Osteocyte (in vitro differentiated cells): ENCODE results near the gene HOXD4. TPM values are rescaled to one million over a fixed set of nuclear protein-coding genes. Genes with fewer than 3 reads are reported as not detected.

ENCODE experiments used
- DNase-seq: peaks from one replicate; pipeline ENCODE4 v3.0.0; 2021; ENCODE audit warnings: mixed read lengths; ENCODE audit not compliant: unreplicated experiment; ENCODE audit errors: extremely low spot score
- H3K27ac Mint-ChIP-seq: one replicate; pipeline ENCODE4 v1.8.0; 2021; ENCODE audit warnings: mild to moderate bottlenecking, mixed read lengths; ENCODE audit not compliant: unreplicated experiment
- H3K27me3 Mint-ChIP-seq: one replicate; pipeline ENCODE4 v1.8.0; 2021; ENCODE audit warnings: mixed read lengths; ENCODE audit not compliant: unreplicated experiment
- H3K36me3 Mint-ChIP-seq: one replicate; pipeline ENCODE4 v1.8.0; 2021; ENCODE audit warnings: mixed read lengths; ENCODE audit not compliant: unreplicated experiment
- H3K4me1 Mint-ChIP-seq: one replicate; pipeline ENCODE4 v1.8.0; 2021; ENCODE audit warnings: mixed read lengths; ENCODE audit not compliant: unreplicated experiment
- H3K4me3 Mint-ChIP-seq: one replicate; pipeline ENCODE4 v1.8.0; 2021; ENCODE audit warnings: mild to moderate bottlenecking, moderate library complexity, mixed read lengths; ENCODE audit not compliant: unreplicated experiment
- H3K9me3 Mint-ChIP-seq: one replicate; pipeline ENCODE4 v1.8.0; 2021; ENCODE audit warnings: mixed read lengths; ENCODE audit not compliant: unreplicated experiment
- CTCF ChIP-seq: fragments of 200-600 bp; sonication (generic); IDR thresholded peaks from 2 replicates; pipeline ENCODE4 v1.5.0; 2021; ENCODE audit warnings: antibody characterized with exemption, mild to moderate bottlenecking, moderate library complexity
- total RNA-seq: library from RNA; stranded (reverse); gene quantifications from 2 replicates; pipeline ENCODE4 v1.2.1, GENCODE V29; 2021

HOXD4 gene
- total RNA-seq, 1 donor from 2014 or later: not detected

DNA sequence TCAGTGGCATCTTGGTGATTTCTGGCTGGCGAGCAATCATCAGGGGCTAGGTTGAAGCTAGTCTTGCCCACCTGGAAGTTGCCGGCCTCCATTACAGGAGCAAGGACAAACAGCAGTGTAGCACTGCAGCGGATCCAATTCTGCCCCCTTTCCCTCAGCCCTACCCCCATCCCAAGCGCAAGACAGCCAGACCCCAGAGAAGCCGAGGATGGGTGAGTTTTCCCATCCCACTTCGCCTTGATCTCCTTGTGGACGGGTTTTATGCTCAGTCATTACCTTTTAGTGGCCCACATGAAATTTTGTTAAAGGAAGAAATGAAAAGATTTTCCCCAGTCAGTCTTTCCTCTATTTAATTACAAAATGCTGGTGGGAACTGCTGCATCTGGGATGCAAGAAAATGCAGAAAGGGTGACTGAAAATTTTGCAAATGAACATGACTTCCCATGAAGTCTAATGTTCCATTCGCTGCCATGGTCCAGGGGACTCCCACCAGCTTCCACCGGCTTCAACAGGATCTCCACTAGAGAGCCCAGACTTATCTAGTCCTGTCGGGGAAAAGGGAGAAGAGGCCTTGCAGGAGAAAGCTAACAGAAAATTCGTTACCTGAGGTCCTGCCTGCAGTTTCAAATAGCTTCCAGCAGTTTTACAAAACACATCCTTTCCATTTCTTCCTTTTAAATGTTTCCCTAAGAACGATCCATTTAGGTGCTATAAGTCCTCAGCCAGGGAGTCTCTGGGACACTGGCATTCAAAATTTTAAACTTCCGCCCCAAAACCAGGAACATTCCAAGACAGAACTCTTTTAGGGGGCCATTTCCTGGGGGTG, 30.8 kb upstream of the HOXD4 start:
- no peak overlapping the region for H3K27ac Mint-ChIP-seq
- H3K4me3 Mint-ChIP-seq: no peak overlapping the region
- H3K9me3 Mint-ChIP-seq: peaks cover 3% of the 10 kb centered on the region
- H3K4me1 Mint-ChIP-seq: peaks cover 8% of the 10 kb centered on the region
- H3K36me3 Mint-ChIP-seq: peaks cover 4% of the 10 kb centered on the region
- no peak for DNase-seq
- TF ChIP-seq CTCF: no peak
- peaks cover 86% of the 10 kb centered on the region for H3K27me3 Mint-ChIP-seq

- H3K27me3 Mint-ChIP-seq: peaks cover 86% of the 10 kb centered on the region
- H3K36me3 Mint-ChIP-seq: peaks cover 4% of the 10 kb centered on the region
- no peak for TF ChIP-seq CTCF
- peaks cover 8% of the 10 kb centered on the region for H3K4me1 Mint-ChIP-seq
- peaks cover 3% of the 10 kb centered on the region for H3K9me3 Mint-ChIP-seq
- DNase-seq: no peak
- no peak overlapping the region for H3K27ac Mint-ChIP-seq
- no peak overlapping the region for H3K4me3 Mint-ChIP-seq
Observed at GRCh38 chr2:176121190-176122051, 29.9 kb upstream of the HOXD4 start.

GRCh38 chr2:176122052-176122682, 29.2 kb upstream of the HOXD4 start:
- peaks cover 4% of the 10 kb centered on the region for H3K36me3 Mint-ChIP-seq
- H3K27ac Mint-ChIP-seq: no peak overlapping the region
- H3K4me1 Mint-ChIP-seq: peaks cover 8% of the 10 kb centered on the region
- peak overlapping the region; percentile 64 for H3K4me3 Mint-ChIP-seq
- peaks cover 86% of the 10 kb centered on the region for H3K27me3 Mint-ChIP-seq
- TF ChIP-seq CTCF: no peak
- no peak for DNase-seq
- peaks cover 3% of the 10 kb centered on the region for H3K9me3 Mint-ChIP-seq

DNA sequence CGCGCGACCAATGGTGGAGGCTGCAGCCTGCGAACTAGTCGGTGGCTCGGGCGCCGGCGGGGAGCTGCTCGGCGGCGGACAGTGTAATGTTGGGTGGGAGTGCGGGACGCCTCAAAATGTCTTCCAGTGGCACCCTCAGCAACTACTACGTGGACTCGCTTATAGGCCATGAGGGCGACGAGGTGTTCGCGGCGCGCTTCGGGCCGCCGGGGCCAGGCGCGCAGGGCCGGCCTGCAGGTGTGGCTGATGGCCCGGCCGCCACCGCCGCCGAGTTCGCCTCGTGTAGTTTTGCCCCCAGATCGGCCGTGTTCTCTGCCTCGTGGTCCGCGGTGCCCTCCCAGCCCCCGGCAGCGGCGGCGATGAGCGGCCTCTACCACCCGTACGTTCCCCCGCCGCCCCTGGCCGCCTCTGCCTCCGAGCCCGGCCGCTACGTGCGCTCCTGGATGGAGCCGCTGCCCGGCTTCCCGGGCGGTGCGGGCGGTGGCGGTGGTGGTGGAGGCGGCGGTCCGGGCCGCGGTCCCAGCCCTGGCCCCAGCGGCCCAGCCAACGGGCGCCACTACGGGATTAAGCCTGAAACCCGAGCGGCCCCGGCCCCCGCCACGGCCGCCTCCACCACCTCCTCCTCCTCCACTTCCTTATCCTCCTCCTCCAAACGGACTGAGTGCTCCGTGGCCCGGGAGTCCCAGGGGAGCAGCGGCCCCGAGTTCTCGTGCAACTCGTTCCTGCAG, 28.5 kb upstream of the HOXD4 start, which contains the start of gene HOXD9:
Gene HOXD9 (plus strand): TSS at position 37 of the 728 bp plus-strand sequence. CDS start 50 bp downstream, at position 87.
- Mint-ChIP-seq H3K27me3 (peaks cover 88% of the 10 kb centered on the region), H3K4me1 (peaks cover 8% of the 10 kb centered on the region)

More for the DNA sequence above, 28.5 kb upstream of the HOXD4 start, which contains the start of gene HOXD9:
- Mint-ChIP-seq H3K36me3 (peaks cover 4% of the 10 kb centered on the region), H3K4me3 (peak within 1 kb of the TSS; percentile 64), H3K9me3 (peaks cover 3% of the 10 kb centered on the region), H3K27ac (no peak within 1 kb of the TSS)
- no peak for DNase-seq
- TF ChIP-seq CTCF: no peak
